Measurements from ENCODE around the gene BRINP2. TPM values are rescaled to one million over a fixed set of nuclear protein-coding genes. Genes with fewer than 3 reads are reported as not detected.

BRINP2 gene
- total and polyA plus RNA-seq, 3 experiments from 2014 or later, result not detected

Other genes starting within 250 kb of the BRINP2 start
- gene ASTN1, start 6.2 kb upstream of the BRINP2 start, total RNA-seq, result not detected
- gene ASTN1, start 6.2 kb upstream of the BRINP2 start, polyA plus RNA-seq, result not detected